GM23338 (cell line): ENCODE results near the gene SARM1. TPM values are rescaled to one million over a fixed set of nuclear protein-coding genes. Genes with fewer than 3 reads are reported as not detected.

Experiments used
- ATAC-seq: fragments of 200-7000 bp; cut with Tn5 transposase; 3 replicates; pipeline ENCODE4 v1.9.1; 2020
- DNase-seq: peaks from one replicate; pipeline ENCODE4 v3.0.0-alpha.2; 2015; ENCODE audit warnings: low spot score
- H2AFZ ChIP-seq: fragments of 200-600 bp; sonication (generic); 2 replicates; pipeline ENCODE4 v1.8.0; 2016; ENCODE audit warnings: antibody characterized with exemption, mild to moderate bottlenecking, moderate library complexity
- H3F3A ChIP-seq: fragments of 200-600 bp; sonication (generic); replicated peaks from 2 replicates; pipeline ENCODE4 v1.8.0; 2017; ENCODE audit warnings: antibody characterized with exemption, mixed run types, low read depth
- H3K27ac ChIP-seq: fragments of 200-600 bp; sonication (generic); 2 replicates; pipeline ENCODE4 v1.6.1; 2016; ENCODE audit warnings: low read depth
- H3K27me3 ChIP-seq: fragments of 200-600 bp; sonication (generic); 2 replicates; pipeline ENCODE4 v1.8.0; 2016; ENCODE audit warnings: mild to moderate bottlenecking, mixed run types, moderate library complexity; ENCODE audit not compliant: insufficient read depth
- H3K36me3 ChIP-seq: fragments of 200-600 bp; sonication (generic); 2 replicates; pipeline ENCODE4 v1.8.0; 2016; ENCODE audit warnings: mild to moderate bottlenecking; ENCODE audit not compliant: insufficient read depth
- H3K4me1 ChIP-seq: fragments of 200-600 bp; sonication (generic); 2 replicates; pipeline ENCODE4 v1.8.0; 2016; ENCODE audit warnings: mild to moderate bottlenecking, moderate library complexity; ENCODE audit not compliant: insufficient read depth
- H3K4me2 ChIP-seq: fragments of 200-600 bp; sonication (generic); 2 replicates; pipeline ENCODE4 v1.7.1; 2017; ENCODE audit warnings: mixed run types
- H3K4me3 ChIP-seq: fragments of 200-600 bp; sonication (generic); 2 replicates; pipeline ENCODE4 v1.6.1; 2016; ENCODE audit warnings: mixed run types
- H3K79me2 ChIP-seq: fragments of 200-600 bp; sonication (generic); replicated peaks from 2 replicates; pipeline ENCODE4 v1.8.0; 2017; ENCODE audit warnings: mild to moderate bottlenecking; ENCODE audit not compliant: insufficient read depth
- H3K9me2 ChIP-seq: fragments of 200-600 bp; sonication (generic); 2 replicates; pipeline ENCODE4 v1.8.0; 2017; ENCODE audit not compliant: insufficient read depth
- H4K20me1 ChIP-seq: fragments of 200-600 bp; sonication (generic); replicated peaks from 2 replicates; pipeline ENCODE4 v1.8.0; 2017; ENCODE audit warnings: mild to moderate bottlenecking; ENCODE audit not compliant: insufficient read depth
- H3K27ac Mint-ChIP-seq: 2 replicates; pipeline ENCODE4 v1.8.0; 2020; ENCODE audit warnings: inconsistent platforms, mild to moderate bottlenecking, moderate library complexity, mixed read lengths
- H3K27me3 Mint-ChIP-seq: 3 replicates; pipeline ENCODE4 v1.8.0; 2022; ENCODE audit warnings: low read depth, mild to moderate bottlenecking, moderate library complexity, mixed read lengths, inconsistent platforms; ENCODE audit not compliant: insufficient read depth, poor library complexity
- H3K36me3 Mint-ChIP-seq: 3 replicates; pipeline ENCODE4 v1.8.0; 2021; ENCODE audit warnings: low read depth, mild to moderate bottlenecking, inconsistent platforms, moderate library complexity, mixed read lengths
- H3K4me1 Mint-ChIP-seq: 3 replicates; pipeline ENCODE4 v1.8.0; 2020; ENCODE audit warnings: mild to moderate bottlenecking, inconsistent platforms, mixed read lengths
- H3K4me3 Mint-ChIP-seq: 3 replicates; pipeline ENCODE4 v1.8.0; 2021; ENCODE audit warnings: moderate library complexity, mild to moderate bottlenecking, inconsistent platforms, mixed read lengths
- H3K9me3 Mint-ChIP-seq: 3 replicates; pipeline ENCODE4 v1.8.0; 2020; ENCODE audit warnings: moderate library complexity, mild to moderate bottlenecking, inconsistent platforms, mixed read lengths
- CTCF ChIP-seq, 2 experiments: fragments of 200-600 bp in 1 of 2; sonication (generic) in 1 of 2; conservative IDR thresholded peaks; 2 replicates each; pipeline versions ENCODE4 v1.5.1 to v1.6.1; 2016 to 2017; ENCODE audit warnings: antibody characterized with exemption in 2 of 2, low read depth in 2 of 2, mild to moderate bottlenecking in 2 of 2, moderate library complexity in 1 of 2
- EZH2 ChIP-seq: fragments of 200-600 bp; sonication (generic); IDR thresholded peaks from one replicate; pipeline ENCODE4 v1.8.0; 2017; ENCODE audit warnings: antibody characterized with exemption, mild to moderate bottlenecking, low read depth; ENCODE audit not compliant: unreplicated experiment
- JUNB ChIP-seq: IDR thresholded peaks from one replicate; pipeline ENCODE4 v1.6.1; 2016; ENCODE audit warnings: antibody characterized with exemption; ENCODE audit not compliant: unreplicated experiment
- POLR2AphosphoS5 ChIP-seq: IDR thresholded peaks from 2 replicates; pipeline ENCODE4 v1.6.1; 2016; ENCODE audit warnings: antibody characterized with exemption, low read depth
- ZNF114 ChIP-seq: fragments of 250-450 bp; sonication (Bioruptor Pico); IDR thresholded peaks from 2 replicates; pipeline ENCODE4 v1.5.0; 2020; ENCODE audit warnings: mild to moderate bottlenecking, moderate library complexity
- ZNF331 ChIP-seq: fragments of 250-450 bp; sonication (Bioruptor Pico); IDR thresholded peaks from 2 replicates; pipeline ENCODE4 v1.5.0; 2020; ENCODE audit warnings: low read depth, mild to moderate bottlenecking, moderate library complexity
- ZNF462 ChIP-seq: fragments of 250-450 bp; sonication (Bioruptor Pico); IDR thresholded peaks from 2 replicates; pipeline ENCODE4 v1.5.0; 2020; ENCODE audit warnings: mild to moderate bottlenecking, moderate library complexity
- polyA plus RNA-seq: library from polyadenylated mRNA; unstranded; fragments of >200 nt; fragmentation: Nextera tagmentation; extraction: Ambion mirVana; gene quantifications from 2 replicates; pipeline ENCODE4 v1.2.1, GENCODE V29; 2016
- total RNA-seq: library from RNA; depleted of rRNA; stranded (reverse); fragments of >200 nt; shearing (Covaris generic); gene quantifications from 2 replicates; pipeline ENCODE4 v1.2.3, GENCODE V29; 2014
- TF ChIP-seq, protein P1 (sequence below): IDR thresholded peaks from 2 replicates; pipeline ENCODE4 v1.6.1; 2016; ENCODE audit warnings: antibody characterized with exemption

Gene SARM1
- total and polyA plus RNA-seq, 2 experiments from 2014 or later: 0.89 to 15.3 TPM

GRCh38 chr17:28397687-28398279 lies 26.3 kb downstream of the SARM1 start:
- Histone ChIP-seq H3F3A (no peaks in the 10 kb centered on the region), H4K20me1 (no peaks in the 10 kb centered on the region; the same call in 1 of the 2 replicates), H3K27me3 (no peaks in the 10 kb centered on the region; the same call in 1 of the 2 replicates), H3K27ac (no peak overlapping the region), H3K4me3 (no peak overlapping the region), H3K4me2 (no peak overlapping the region), H2AFZ (no peak overlapping the region), H3K4me1 (peaks cover 12% of the 10 kb centered on the region), H3K79me2 (no peaks in the 10 kb centered on the region), H3K36me3 (no peaks in the 10 kb centered on the region), H3K9me2 (no peaks in the 10 kb centered on the region)
- H3K9me3 Mint-ChIP-seq: no peaks in the 10 kb centered on the region
- H3K27ac Mint-ChIP-seq: no peak overlapping the region
- peaks cover 23% of the 10 kb centered on the region for H3K4me1 Mint-ChIP-seq
- TF ChIP-seq EZH2 (no peak), JUNB (no peak), CTCF (conservative IDR thresholded peaks at IDR 0.05; ENCODE audit: low read depth in 2 of 2) (no peak), ZNF331 (CRISPR knock-in tag) (no peak), ZNF462 (no peak), ZNF114 (no peak), POLR2AphosphoS5 (no peak)
- TF ChIP-seq, protein P1, sequence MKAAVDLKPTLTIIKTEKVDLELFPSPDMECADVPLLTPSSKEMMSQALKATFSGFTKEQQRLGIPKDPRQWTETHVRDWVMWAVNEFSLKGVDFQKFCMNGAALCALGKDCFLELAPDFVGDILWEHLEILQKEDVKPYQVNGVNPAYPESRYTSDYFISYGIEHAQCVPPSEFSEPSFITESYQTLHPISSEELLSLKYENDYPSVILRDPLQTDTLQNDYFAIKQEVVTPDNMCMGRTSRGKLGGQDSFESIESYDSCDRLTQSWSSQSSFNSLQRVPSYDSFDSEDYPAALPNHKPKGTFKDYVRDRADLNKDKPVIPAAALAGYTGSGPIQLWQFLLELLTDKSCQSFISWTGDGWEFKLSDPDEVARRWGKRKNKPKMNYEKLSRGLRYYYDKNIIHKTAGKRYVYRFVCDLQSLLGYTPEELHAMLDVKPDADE: no peak
- DNase-seq (no peak), ATAC-seq (no peak)
- peaks cover 11% of the 10 kb centered on the region for H3K36me3 Mint-ChIP-seq
- H3K4me3 Mint-ChIP-seq: no peak overlapping the region
- H3K27me3 Mint-ChIP-seq: peaks cover 14% of the 10 kb centered on the region
